ENCODE measurements around the gene OSBPL1A. TPM values are rescaled to one million over a fixed set of nuclear protein-coding genes. Genes with fewer than 3 reads are reported as not detected.
"Not testable (repeated sequence)": the region's sequence is repeated elsewhere in the genome, so short reads cannot be mapped to it uniquely, and the experiment has no call there.

OSBPL1A gene
- polyA plus RNA-seq, 1 of the 3 experiments (the other 2 are of a cell fraction), result 21.3 TPM

DNA sequence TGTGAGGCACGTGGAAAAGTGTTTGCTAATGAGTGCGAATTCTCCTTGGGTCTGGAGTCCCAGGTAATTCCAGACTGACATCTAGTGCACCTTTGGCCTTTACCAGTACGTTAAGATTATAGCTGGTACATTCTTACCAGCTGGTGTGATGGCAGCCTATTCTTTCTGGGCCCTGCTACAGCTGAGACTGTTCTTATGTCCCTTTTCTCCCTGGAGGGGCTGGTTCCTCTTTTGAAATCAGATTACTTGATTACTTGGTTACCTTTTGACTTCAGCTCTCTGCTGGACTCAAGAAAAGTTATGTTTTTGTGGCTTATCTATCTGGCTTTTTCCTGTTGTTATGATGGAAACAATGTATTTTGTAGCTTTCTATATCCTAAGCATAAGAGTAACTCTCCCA, 244.2 kb downstream of the OSBPL1A start:
- no peaks in the 10 kb centered on the region; a peak in 1 of 4 replicates for H3K4me1 ChIP-seq (ENCODE audit: control insufficient read depth in 1 of 2, insufficient read depth in 2 of 2, low read depth in 1 of 2, low read length in 1 of 2)
- 100% methylated on average over 3 of the region's 3 CpGs for WGBS (ENCODE audit: low lambda C conversion rate)
- H3F3A ChIP-seq (replicated peaks; ENCODE audit: insufficient read depth), result no peaks in the 10 kb centered on the region
- no peaks in the 10 kb centered on the region for H3K9me3 ChIP-seq
- no peak overlapping the region for H2AFZ ChIP-seq (ENCODE audit: low read depth)
- no peaks in the 10 kb centered on the region for H3K79me2 ChIP-seq (ENCODE audit: insufficient read depth)
- peaks cover 6 to 19% of the 10 kb centered on the region in 2 experiments for H3K36me3 ChIP-seq (replicated peaks in 1 of 2; ENCODE audit: control insufficient read depth in 1 of 2, insufficient read depth in 2 of 2, low read length in 1 of 2)
- H4K20me1 ChIP-seq (ENCODE audit: insufficient read depth), result no peaks in the 10 kb centered on the region
- no peak for DNase-seq
- ChIA-PET POLR2A (no interaction called here), CTCF (interaction anchor here (1.1 to 2.2 kb wide), 2 partner anchors 15 to 23 kb away, joined by 3 to 10 read pairs; partner anchors contain the start of gene CABYR)
- H3K4me2 ChIP-seq, result no peak overlapping the region
- no peak for TF ChIP-seq ZBTB33 (IDR thresholded peaks at IDR 0.05; ENCODE audit: borderline replicate concordance, low read depth)
- TF ChIP-seq FOXM1 (IDR thresholded peaks at IDR 0.05; ENCODE audit: low read depth), result no peak
- no peak for TF ChIP-seq RAD21 (IDR thresholded peaks at IDR 0.05; ENCODE audit: low read length)
- TF ChIP-seq MEF2A (IDR thresholded peaks at IDR 0.05; ENCODE audit: borderline replicate concordance, low read depth), result no peak
- no peak for TF ChIP-seq RCOR1 (IDR thresholded peaks at IDR 0.05; ENCODE audit: low read length)
- TF ChIP-seq FOSL2 (IDR thresholded peaks at IDR 0.05; ENCODE audit: borderline replicate concordance, low read depth), result no peak
- TF ChIP-seq TAF1 (IDR thresholded peaks at IDR 0.05; ENCODE audit: borderline replicate concordance, low read depth, low read length), result no peak
- TF ChIP-seq POLR2AphosphoS5 (IDR thresholded peaks at IDR 0.05; ENCODE audit: low read depth, low read length), result no peak
- no peaks in the 10 kb centered on the region for H3K27me3 ChIP-seq (ENCODE audit: insufficient read depth)
- no peak overlapping the region for H3K4me3 ChIP-seq (ENCODE audit: low read depth in 2 of 2, low read length in 1 of 2)
- H3K9ac ChIP-seq, result no peak overlapping the region
- H3K27ac ChIP-seq (ENCODE audit: low read depth in 2 of 2, low read length in 1 of 2), result no peak overlapping the region
- no peaks in the 10 kb centered on the region for H3K9me2 ChIP-seq

- POLR2A ChIA-PET, result interaction anchor here (1.3 kb wide), 1 partner anchor 11 kb away, joined by 4 read pairs; the partner anchor contains the start of gene CABYR
- H3K4me3 ChIP-seq (ENCODE audit: low read depth in 2 of 2, low read length in 1 of 2), result not testable (repeated sequence)
Observed at GRCh38 chr18:24149591-24149990, 248.0 kb downstream of the OSBPL1A start.

GRCh38 chr18:24142376-24142775, 255.2 kb downstream of the OSBPL1A start:
- Histone ChIP-seq H3K27me3 (ENCODE audit: insufficient read depth) (no peaks in the 10 kb centered on the region), H3K4me3 (ENCODE audit: low read depth in 2 of 2, low read length in 1 of 2) (no peak overlapping the region), H3K9ac (no peak overlapping the region), H3K36me3 (replicated peaks in 1 of 2; ENCODE audit: control insufficient read depth in 1 of 2, insufficient read depth in 2 of 2, low read length in 1 of 2) (peaks cover 10 to 24% of the 10 kb centered on the region in 2 experiments), H3K27ac (ENCODE audit: low read depth in 2 of 2, low read length in 1 of 2) (no peak overlapping the region), H3K4me2 (no peak overlapping the region), H3K9me3 (no peaks in the 10 kb centered on the region), H3K4me1 (ENCODE audit: control insufficient read depth in 1 of 2, insufficient read depth in 2 of 2, low read depth in 1 of 2, low read length in 1 of 2) (peaks cover 0 to 4% of the 10 kb centered on the region in 2 experiments; a peak in 1 of 4 replicates), H3K9me2 (no peaks in the 10 kb centered on the region), H3F3A (replicated peaks; ENCODE audit: insufficient read depth) (no peaks in the 10 kb centered on the region), H2AFZ (ENCODE audit: low read depth) (no peak overlapping the region), H3K79me2 (ENCODE audit: insufficient read depth) (peaks cover 15% of the 10 kb centered on the region), H4K20me1 (ENCODE audit: insufficient read depth) (no peaks in the 10 kb centered on the region)
- no peak for DNase-seq
- POLR2A ChIA-PET, result no interaction called here
- CTCF ChIA-PET, result interaction anchor here (1.4 kb wide), 1 partner anchor 34 kb away, joined by 3 read pairs; no protein-coding TSS in a partner anchor
- TF ChIP-seq YY1 (IDR thresholded peaks at IDR 0.05; ENCODE audit: low read depth), result no peak
- no peak for TF ChIP-seq NRF1 (IDR thresholded peaks at IDR 0.05; ENCODE audit: low read depth, low read length)
- no peak for TF ChIP-seq TAF1 (IDR thresholded peaks at IDR 0.05; ENCODE audit: borderline replicate concordance, low read depth, low read length)
- TF ChIP-seq PBX3 (IDR thresholded peaks at IDR 0.05), result no peak
- no peak for TF ChIP-seq USF2 (IDR thresholded peaks at IDR 0.05; ENCODE audit: borderline replicate concordance, low read depth, low read length)
- TF ChIP-seq FOXM1 (IDR thresholded peaks at IDR 0.05; ENCODE audit: low read depth), result no peak
- TF ChIP-seq, protein P1, sequence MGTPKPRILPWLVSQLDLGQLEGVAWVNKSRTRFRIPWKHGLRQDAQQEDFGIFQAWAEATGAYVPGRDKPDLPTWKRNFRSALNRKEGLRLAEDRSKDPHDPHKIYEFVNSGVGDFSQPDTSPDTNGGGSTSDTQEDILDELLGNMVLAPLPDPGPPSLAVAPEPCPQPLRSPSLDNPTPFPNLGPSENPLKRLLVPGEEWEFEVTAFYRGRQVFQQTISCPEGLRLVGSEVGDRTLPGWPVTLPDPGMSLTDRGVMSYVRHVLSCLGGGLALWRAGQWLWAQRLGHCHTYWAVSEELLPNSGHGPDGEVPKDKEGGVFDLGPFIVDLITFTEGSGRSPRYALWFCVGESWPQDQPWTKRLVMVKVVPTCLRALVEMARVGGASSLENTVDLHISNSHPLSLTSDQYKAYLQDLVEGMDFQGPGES (IDR thresholded peaks at IDR 0.05; ENCODE audit: low read depth, low read length), result no peak
- TF ChIP-seq RCOR1 (IDR thresholded peaks at IDR 0.05; ENCODE audit: low read length), result no peak
- TF ChIP-seq RAD21 (IDR thresholded peaks at IDR 0.05; ENCODE audit: low read length), result no peak
- no peak for TF ChIP-seq NFIC (IDR thresholded peaks at IDR 0.05; ENCODE audit: borderline replicate concordance)

More at GRCh38 chr18:24149591-24149990, 248.0 kb downstream of the OSBPL1A start:
- CTCF ChIA-PET; H4K20me1 ChIP-seq (ENCODE audit: insufficient read depth); H3K27ac ChIP-seq (ENCODE audit: low read depth in 2 of 2, low read length in 1 of 2); H3K9me2 ChIP-seq; H3F3A ChIP-seq (replicated peaks; ENCODE audit: insufficient read depth); H3K27me3 ChIP-seq (ENCODE audit: insufficient read depth); DNase-seq; H3K9me3 ChIP-seq; H3K79me2 ChIP-seq (ENCODE audit: insufficient read depth); H3K9ac ChIP-seq; H3K4me2 ChIP-seq; H2AFZ ChIP-seq (ENCODE audit: low read depth); H3K4me1 ChIP-seq (ENCODE audit: control insufficient read depth in 1 of 2, insufficient read depth in 2 of 2, low read depth in 1 of 2, low read length in 1 of 2): not testable (repeated sequence)
- H3K36me3 ChIP-seq (replicated peaks in 1 of 2; ENCODE audit: control insufficient read depth in 1 of 2, insufficient read depth in 2 of 2, low read length in 1 of 2), result peaks cover 21 to 22% of the 10 kb centered on the region in 2 experiments
- 100% methylated on average over 1 of the region's 28 CpGs for WGBS (ENCODE audit: low lambda C conversion rate)

All from SK-N-SH (cell line).